NOMO-1 treated with dmso at 0.1 percent for 144 hours (cell line): ENCODE measurements around the gene UBASH3B.
"Not testable (repeated sequence)": the region's sequence is repeated elsewhere in the genome, so short reads cannot be mapped to it uniquely, and the experiment has no call there.

ENCODE experiments used
- DNase-seq: peaks from one replicate; lab custom pipeline; 2025; ENCODE audit not compliant: unreplicated experiment; lab: John Stamatoyannopoulos, UW

UBASH3B gene

GRCh38 chr11:122655527-122656072, at the start of gene UBASH3B:
Gene UBASH3B, plus strand, starts transcription at chr11:122655722. Its CDS starts 328 bp downstream, at chr11:122656050.
- DNase-seq = peak; percentile 68

GRCh38 chr11:122607162-122607561, 48.4 kb upstream of the UBASH3B start:
- not testable (repeated sequence) for DNase-seq

- no peak for DNase-seq
These were observed 43.2 kb upstream of the UBASH3B start for GRCh38 chr11:122612123-122612824.

- DNase-seq = no peak
These were observed 38.8 kb upstream of the UBASH3B start for GRCh38 chr11:122616718-122617117.

GRCh38 chr11:122617297-122617696, 38.2 kb upstream of the UBASH3B start:
- DNase-seq = no peak

- DNase-seq = no peak
These were observed 37.6 kb upstream of the UBASH3B start for GRCh38 chr11:122617926-122618325.

GRCh38 chr11:122618927-122619326, 36.6 kb upstream of the UBASH3B start:
- no peak for DNase-seq

- DNase-seq = no peak
These were observed 35.8 kb upstream of the UBASH3B start for GRCh38 chr11:122619757-122620156.

- DNase-seq = not testable (repeated sequence)
These were observed 30.0 kb upstream of the UBASH3B start for GRCh38 chr11:122625501-122625900.

GRCh38 chr11:122625976-122626665, 29.4 kb upstream of the UBASH3B start:
- DNase-seq = no peak

GRCh38 chr11:122627745-122628144, 27.8 kb upstream of the UBASH3B start:
- no peak for DNase-seq

GRCh38 chr11:122628810-122629555, 26.5 kb upstream of the UBASH3B start:
- DNase-seq = peak; percentile 76

- DNase-seq = no peak
These were observed 23.2 kb upstream of the UBASH3B start for GRCh38 chr11:122632181-122632824.

- peak; percentile 39 for DNase-seq
These were observed 22.2 kb upstream of the UBASH3B start for GRCh38 chr11:122633219-122633829.

- no peak for DNase-seq
These were observed 21.0 kb upstream of the UBASH3B start for GRCh38 chr11:122634501-122634900.

GRCh38 chr11:122637541-122637940, 18.0 kb upstream of the UBASH3B start:
- DNase-seq = no peak

GRCh38 chr11:122642472-122642922, 13.0 kb upstream of the UBASH3B start:
- DNase-seq = no peak

GRCh38 chr11:122642971-122643370, 12.6 kb upstream of the UBASH3B start:
- DNase-seq = no peak

GRCh38 chr11:122645847-122646246, 9.7 kb upstream of the UBASH3B start:
- DNase-seq = no peak

- DNase-seq = no peak
These were observed 8.8 kb upstream of the UBASH3B start for GRCh38 chr11:122646549-122647340.
